ENCODE measurements around the gene JAKMIP3.

- TF ChIP-seq EP300 (IDR thresholded peaks at IDR 0.05; ENCODE audit: low read length) (no peak), TAF1 (IDR thresholded peaks at IDR 0.05; ENCODE audit: control insufficient read depth, extremely low read depth, insufficient read depth, low read length, severe bottlenecking) (no peak), CHCHD3 (CRISPR knock-in tag; IDR thresholded peaks at IDR 0.05) (no peak), CTCF (IDR thresholded peaks at IDR 0.05 in 2 of 3, conservative IDR thresholded peaks at IDR 0.05 in 1 of 3; ENCODE audit: insufficient read depth in 2 of 3, low read depth in 1 of 3, low read length in 3 of 3) (no peak), GABPB1 (CRISPR knock-in tag; IDR thresholded peaks at IDR 0.05) (no peak), SRSF9 (IDR thresholded peaks at IDR 0.05; ENCODE audit: borderline replicate concordance, low read depth, low read length) (no peak), KDM4B (IDR thresholded peaks at IDR 0.05; ENCODE audit: borderline replicate concordance in 2 of 2, low read depth in 1 of 2) (no peak), ZNF232 (CRISPR knock-in tag; IDR thresholded peaks at IDR 0.05) (no peak), ZBTB8A (IDR thresholded peaks at IDR 0.05; ENCODE audit: partially characterized antibody) (no peak), ADNP (tag; IDR thresholded peaks at IDR 0.05) (no peak)
These were observed 29.4 kb upstream of the JAKMIP3 start for GRCh38 chr10:132036153-132036886.

Data from K562 (cell line).